ENCODE data around the gene CAMK2G.

The CAMK2G gene

DNA sequence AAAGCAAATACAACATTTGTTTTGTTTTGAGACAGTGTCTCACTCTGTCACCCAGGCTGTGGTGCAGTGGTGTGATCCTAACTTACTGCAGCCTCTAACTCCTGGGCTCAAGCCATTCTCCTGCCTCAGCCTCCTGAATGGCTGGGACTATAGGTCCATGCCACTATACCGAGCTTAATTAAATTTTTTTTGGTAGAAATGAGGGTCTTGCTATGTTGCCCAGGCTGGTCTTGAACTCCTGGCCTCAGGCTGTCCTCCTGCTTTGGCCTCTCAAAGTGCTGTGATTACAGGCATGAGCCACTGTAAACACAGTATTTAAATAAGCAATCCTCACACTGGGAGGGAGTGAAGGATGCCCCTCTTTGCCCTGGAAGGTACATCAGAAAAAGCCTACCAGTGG, 4.0 kb upstream of the CAMK2G start:
- DNase-seq = no peak

DNA sequence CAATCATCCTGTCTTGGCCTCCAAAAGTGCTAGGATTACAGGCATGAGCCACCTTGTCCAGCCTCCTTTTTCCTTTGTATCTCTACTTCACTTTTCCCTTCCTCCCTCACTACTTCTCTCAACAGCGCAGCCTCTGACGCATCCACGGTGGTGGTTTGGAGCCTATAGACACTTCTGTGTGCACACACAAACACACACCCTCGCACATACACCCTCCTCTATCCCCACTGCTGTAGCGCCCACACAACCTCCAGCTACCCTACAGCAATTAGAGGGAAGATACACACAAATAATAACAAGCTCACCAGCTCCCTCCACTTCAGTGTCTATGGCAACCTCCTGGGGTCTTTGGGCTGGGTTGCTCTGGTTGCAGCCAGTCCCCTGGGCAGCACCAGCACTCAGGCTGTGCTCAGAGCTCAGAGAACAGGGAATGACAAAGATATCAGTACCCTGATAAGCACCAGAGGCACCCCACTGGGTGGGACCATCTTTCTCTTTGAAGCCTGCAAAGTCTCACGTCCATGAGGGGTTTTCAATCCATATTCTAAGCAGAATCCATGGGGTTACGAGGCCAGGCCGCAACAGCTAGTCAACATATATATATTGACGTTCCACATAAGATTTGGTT, 3.3 kb upstream of the CAMK2G start:
- no peak for DNase-seq

DNA sequence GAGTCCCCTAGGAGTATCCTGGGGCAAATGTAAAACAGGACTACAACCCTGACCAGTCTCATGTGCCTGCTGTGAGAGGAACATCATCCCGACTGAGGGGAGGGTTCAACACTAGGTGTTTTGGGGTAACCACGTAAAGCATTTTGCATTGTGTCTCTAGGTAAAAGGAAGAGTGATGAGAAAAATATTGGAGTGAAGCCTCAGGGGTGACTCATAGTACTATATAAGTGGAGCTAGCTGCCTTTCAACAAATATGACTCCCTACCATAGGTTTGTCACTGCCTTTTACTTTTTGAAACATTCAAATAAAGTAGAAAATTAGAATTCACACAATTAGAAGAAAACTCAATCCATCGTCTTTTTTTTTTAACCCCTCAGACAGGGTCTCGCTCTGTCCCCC, 2.6 kb upstream of the CAMK2G start:
- DNase-seq = no peak

DNA sequence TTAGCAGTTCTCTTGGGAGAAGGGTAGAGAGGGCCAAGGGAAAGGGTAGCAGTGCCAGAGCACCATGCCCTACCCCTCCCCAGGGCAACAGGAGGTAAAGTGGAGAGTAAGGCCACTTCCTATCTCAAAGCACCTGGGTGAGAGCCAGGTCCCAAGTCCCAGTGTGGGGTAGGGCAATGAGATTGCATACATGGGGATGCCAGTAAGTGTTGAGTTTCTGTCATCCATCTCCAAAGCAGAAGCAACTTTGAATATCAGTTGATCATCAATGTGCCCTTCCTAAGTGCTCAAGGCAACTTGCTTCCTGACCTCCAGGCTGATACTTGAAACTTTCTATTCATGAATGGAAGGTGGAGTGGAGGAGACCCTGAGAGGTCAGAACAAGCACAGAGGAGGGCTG, 2.2 kb upstream of the CAMK2G start:
- no peak for DNase-seq

DNA sequence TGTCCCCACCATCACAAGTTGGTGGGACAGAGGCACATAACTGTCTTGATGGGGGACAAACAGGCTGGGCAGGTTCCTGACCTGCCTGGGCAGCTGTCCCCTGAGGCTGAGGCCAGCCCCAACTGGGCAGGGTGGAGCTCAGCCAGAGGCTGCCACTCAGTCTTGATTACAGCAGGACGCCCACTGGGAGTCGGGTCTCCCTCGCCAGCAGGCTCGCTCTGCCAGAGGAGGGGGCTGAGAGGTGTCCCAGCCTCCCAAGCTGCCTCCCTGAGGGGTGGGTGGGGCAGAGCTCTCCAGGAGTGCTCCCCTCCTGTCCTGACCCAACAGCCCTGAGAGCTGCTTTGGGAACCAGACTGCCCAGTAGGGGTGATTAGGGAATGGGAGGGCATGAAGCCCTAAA, 1.8 kb upstream of the CAMK2G start:
- DNase-seq = no peak

DNA sequence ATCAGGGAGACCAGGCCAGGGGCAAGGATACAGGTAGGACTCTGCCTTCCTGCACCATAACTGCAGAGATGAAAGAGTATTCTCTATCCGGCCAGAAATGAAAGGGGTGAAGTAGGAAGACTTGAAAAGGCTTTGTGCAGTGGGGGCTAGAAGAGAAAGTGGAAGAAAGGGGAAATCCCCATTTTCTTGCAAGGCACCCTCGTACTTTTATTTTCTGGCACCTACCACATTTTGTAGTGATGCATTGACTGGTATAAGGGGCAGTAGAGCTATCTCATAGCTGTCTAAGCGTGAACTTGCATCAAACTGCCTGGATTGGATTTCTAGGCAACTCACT, 752 bp upstream of the CAMK2G start:
- DNase-seq = no peak

DNA sequence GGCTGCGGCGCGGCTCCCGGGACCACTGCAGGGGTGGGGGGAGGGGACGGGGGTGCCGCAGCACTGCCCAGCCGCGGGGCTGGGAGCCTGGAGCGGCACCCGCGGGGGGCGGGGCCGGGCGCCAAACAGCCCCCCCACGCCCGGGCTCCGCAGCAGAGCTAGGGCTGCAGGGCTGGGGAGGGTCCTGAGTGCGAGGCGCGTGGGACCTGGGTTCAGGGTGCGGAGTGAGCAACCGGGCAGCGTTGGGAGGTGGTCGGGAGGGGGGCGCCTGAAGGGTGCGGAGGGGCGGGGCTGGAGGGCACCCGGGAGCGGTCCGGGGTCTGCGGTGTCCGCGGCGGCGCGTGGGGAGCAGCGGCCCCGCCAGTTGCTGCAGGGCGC, 528 bp downstream of the CAMK2G start:
- DNase-seq = peak in 1 of 2 donors; percentile 7

DNA sequence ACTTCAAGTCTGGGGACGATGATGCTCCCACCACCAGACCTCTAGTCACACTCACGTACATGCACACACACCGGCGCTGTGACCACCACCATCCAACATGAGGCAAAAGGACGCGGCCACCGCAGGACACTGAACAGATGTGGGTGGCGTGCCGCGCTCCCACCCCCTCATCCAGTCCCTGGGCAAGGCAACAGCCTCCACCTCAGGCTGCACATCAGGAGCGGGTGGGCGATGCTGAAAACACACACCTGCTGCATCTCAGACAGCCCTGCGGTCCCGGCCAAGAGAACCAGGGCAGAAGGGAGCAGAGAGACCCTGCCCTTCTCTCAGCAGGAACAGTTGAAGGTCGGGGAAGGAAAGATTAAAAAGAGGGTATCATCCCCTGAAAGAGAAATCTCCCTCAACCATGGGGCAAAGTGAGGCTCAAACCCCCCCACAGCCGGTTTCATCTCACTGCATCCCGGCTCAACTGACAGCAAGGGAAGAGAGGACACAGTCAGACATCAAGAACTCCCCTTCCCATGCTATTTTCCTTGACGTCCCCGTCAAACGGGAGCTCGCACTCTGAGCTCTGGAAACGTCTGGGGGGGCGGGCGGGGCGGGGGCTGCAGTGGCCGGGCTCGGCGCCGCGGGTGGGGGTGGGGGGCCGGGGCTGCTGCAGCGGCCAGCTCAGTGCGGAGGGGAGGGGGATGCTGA, 1.1 kb downstream of the CAMK2G start:
- no peak for DNase-seq

DNA sequence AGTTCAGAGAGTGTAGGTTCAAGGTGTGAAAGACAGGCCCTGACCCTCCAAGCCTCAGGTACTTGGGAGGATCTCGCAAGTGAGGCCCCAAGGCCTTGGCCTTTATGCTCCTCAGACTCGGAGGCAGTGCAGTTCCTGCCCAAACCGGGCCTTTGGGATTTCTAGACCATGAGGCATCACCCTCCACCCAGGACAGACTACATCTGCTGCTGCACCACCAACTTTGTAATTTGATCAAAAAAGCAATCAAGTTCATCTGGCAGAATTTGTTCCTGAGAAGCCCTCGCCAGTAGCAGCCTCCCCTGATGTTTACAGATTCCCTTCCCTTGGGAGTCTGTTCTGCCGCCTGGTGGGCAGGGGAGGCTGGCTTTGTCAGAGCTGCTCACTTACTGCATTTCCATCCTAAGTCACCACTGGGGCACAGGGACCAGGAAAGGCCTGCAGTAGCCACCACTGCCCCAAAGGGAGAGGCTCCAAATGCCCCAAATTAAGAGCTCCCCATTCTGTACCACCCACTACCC, 2.1 kb downstream of the CAMK2G start:
- DNase-seq = no peak

DNA sequence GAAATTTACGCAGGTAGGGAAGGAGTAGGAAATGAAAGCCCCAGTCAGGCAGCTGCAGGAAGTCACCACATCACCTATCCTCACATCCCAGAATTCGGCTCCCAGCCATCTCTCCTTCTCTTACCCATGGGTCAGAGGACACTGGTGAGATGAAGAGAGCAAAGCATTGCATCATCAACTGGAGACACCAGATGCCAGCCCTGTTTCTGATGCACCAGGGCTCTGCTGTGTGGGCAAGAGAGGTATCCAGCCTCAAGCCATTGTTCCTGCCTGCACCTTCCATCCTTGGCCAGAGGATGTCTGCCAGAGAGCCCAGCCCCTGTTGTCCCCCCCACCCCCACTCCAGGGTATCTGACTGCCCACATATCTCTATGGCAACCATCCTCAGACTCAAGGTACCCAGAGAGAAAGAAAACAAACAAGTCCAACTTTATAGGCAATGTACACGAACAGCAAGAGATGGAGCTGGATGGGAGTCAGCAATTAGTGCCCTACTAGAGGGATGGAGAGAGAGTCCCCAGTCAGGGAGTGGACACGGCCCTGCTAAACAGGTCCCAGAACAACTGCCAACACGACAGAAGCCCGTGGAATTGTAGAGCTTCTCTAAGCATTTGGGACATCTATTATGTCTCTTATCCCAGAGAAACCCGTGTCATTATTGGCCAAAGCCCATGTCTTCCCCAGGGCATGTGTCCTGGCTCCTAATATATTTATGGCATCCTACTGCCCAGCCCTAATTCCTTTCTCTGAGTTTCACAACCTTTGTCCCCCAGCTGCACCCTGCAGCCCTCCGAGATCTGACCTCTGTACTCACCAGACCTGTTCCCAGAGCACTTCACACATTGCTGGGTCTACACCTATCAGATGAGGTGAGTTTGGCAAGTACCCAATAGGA, 2.8 kb downstream of the CAMK2G start:
- DNase-seq = no peak

DNA sequence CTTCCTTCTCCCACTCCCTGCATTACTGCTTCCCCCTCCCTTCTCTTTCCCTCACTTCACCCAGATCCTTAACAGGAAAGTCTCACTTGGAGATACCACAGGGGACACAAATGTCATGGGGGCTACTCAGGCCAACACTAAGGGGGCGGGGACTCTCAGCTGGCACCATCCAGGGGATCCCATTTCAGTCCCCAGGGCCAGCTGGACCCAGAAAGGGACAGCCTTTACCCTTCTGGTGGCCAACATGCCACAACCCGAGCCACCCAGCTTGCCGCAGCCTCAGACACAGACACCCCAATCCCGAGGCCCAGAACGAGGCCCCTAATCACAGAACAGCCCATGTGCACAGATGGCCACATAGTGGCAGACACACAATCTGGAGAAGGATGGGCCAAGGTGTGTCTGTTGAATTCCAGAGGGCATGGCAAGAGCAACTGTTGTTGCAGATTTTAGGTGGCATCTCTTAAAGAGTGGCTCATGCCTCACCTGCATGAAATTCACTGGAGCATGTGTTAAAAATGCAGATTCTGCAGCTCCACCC, 5.6 kb downstream of the CAMK2G start:
- no peak for DNase-seq

DNA sequence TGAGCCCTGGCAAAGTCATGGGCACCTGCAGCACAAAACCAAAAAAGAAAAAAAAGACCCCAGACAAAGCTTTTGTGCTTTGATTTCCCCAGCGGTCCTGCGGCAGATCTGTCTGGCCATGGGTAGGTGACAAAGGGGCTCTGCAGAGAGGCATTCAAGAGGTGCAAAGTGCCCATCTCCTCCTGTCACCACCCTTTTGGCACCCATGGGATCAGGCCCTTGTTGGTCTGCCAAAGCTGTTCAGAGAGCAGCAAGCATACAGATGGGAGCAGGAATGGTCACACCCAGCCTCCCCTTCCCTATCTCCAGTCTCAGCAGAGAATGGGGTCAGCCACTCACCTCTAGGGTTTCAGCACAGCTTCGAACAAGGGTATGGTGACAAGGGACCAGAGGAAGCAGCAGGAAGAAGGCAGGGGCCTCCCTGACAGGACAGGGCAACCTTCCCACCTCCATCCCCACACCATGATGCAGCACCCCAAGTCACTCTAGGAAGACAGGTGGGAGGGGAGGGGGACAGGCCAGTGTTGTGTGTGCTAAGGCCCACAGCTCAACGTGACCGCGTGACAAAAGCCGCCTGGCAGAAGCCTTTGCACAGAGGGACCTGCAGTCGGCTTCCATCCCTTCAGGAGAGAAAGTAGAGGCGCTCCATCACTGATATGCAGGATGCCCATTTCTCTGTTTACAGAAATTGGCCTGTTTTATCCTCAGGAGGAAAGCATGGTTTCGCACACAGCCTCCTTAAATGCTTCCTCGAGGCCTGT, 6.3 kb downstream of the CAMK2G start:
- DNase-seq = no peak

DNA sequence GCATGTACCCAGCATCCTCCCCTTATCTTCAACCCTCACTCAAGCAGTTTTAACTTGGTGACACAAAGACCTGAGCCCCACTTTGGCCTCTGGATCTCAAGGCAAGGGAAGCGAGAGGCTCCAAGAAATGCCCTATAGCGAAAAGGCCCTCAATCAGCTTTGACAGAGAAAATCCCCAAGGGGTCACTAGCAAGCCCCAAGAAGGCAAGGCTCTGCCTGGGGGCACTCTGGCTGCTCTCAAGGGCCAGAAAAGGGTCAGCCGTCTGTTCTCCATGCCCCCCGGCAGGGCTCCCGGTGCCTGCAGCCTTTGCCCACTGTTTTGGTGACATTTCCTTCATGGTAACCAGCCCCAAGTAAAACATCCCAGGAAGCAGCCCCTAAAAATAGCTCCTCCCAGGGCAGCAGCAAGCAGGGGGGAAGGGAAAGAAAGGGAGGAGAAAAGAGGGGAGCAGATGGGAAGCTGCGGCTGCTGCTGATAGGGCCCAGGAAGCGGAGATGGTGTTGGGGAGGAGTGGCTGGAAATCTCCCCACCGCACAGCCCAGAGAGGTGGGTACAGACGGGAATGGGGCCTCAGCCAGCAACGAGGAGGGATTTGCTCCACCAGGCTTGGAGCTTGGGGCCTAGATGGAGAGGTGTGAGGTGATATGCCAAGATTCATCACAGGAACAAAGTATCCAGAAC, 7.1 kb downstream of the CAMK2G start:
- DNase-seq = no peak

DNA sequence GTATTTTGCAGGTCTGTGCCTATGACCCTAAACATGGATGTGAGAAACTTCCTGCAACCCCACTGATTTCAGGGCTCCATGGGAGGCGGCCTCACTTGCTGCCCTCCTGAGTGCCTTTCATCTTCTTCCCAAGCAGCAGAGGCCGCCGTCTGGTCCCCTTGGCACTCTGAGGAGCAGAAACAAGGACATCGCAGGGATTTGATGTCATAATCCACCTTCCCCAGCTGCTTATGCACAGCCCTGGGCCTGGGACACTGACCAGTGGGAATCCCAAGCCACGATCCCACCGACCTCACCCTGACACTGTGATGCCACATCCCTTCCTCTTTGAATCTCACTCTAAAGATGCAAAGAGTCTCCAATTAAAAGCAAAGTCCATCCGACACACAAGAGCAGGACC, 7.7 kb downstream of the CAMK2G start:
- DNase-seq = no peak

DNA sequence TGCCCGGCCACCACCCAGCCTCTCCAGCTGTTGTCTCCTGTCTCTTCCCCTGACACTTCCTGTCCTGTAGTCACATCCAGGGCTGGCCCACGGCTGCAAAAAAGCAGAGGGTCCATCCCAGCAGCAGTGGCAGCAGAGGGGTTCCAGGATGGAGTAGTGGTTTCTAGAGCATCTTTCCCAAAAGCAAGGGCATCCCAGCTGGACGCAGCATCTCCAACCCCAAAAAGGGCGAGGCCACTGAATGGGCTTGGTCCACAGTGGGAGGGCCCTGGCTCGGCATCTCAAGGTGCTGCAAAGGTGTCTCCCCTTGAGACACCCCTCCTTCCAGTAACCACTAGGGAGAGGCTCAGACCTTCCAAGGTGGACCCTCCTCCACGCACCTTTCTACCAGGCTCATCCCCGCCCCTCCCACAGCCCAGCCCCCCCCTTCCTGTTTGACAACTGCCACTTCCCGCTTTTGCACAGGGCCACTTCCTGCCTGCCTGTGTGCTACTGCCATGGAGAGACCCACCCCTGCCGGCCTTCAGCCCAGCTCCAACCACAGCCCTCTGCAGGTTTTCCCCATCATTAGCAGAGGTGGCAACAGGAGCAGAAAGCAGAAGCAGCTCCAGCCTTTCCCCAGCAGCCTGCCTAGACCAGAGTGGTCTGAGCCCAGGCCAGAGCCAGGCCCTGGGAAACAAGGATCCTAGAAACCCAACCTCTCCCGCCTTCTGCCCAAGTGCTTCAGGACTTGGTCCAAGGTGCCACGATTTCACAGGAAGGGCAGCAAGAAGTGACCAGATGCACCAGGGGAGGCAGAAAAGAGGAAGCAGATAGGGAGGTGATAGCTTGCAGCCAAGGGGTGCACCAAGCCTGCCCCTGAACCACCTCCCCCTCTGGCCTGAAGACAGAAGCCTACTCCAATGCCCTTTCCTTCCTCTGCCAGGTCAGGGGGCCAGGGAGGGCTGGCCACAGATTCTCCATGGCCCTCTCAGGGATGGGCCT, 8.6 kb downstream of the CAMK2G start:
- peak in 1 of 2 donors; percentile 36 for DNase-seq

DNA sequence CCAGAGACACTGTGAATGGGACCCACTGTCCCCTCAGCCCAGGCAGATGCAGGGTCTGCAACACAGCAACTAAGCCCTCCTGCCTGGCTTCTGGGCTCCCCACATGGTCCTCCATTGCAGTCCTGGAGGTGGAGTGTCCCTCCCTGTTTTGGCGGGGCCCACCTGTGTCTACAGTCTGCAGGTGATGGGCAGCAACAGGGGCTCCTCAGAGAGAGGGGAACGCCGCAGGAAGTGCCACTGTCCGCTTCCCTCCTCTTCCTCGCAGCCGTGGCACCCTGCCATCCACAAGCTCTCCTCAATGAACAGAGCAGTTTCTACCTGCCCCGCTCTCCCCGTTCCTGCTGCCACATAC, 9.3 kb downstream of the CAMK2G start:
- DNase-seq = no peak

DNA sequence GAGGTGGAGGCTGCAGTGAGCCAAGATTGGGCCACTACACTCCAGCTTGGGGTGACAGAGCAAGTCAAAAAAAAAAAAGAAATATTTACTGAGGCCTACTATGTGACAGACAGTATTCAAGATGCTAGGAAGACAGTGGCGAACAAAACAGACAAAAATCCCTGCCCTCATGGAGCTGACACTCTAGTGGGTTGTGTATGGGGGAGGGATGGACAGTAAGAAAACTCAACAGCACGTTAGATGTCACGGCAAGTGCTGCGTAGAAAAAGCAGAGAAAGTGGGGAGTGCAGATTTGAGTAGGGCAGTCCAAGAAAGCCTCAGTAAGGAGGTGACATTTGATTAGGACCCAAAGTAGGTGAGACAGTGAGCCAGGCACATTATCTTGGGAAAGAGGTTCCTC, 10.1 kb downstream of the CAMK2G start:
- DNase-seq = no peak

DNA sequence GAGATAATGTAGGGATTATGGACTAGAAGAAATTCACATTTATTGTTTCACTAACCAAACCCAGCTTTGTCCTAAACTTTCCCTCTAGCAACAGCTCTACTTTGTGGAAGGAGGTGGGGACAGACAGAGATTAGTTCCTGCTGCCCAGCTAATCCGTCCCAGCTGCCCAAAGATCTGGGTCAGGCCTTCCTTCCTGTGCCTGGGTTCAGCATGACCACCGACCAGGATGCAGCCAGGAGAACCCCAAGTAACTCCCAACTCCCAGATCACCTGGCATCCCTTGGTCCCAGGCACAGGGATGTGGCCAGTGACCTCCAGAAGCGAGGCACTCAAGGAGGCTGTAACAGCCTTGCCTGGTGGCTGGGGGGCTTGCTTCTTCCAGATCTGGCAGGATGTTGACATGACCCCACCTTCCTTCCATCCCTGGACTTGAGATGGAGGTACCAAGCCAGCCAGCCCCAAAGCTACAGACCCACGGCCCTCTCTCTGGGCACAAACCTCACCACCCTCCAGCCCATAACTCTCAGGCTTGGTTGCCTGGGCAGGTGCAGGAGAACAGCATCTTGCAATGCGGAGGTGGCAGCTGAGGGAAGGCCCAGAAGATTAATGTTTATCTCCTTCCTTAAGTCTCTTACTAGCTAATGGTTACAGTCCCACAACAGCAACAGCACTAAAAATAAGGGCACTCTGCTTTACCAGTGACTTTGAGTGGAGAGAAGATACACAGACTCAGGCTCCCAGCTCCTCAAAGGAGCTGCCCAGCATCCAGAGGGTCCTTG, 11.1 kb downstream of the CAMK2G start:
- DNase-seq = no peak

DNA sequence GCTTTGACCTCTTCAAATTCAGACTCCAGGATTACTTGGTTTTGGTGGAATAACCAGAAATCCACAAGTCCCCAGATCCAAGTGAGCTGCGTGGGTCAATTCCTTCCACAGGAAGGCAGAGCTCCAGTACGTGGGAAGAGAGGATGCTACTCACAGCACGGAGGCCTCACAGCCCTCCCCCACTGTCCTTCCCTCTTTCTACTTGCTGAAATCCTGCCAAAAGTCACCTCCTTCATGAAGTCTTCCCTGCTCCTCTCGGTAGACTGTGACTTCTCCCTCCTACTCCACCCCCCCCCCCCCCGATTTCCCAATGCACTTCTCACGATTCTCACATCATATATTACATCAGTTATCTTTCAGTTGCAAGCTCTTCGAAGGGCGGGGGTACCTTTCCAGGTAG, 12.3 kb downstream of the CAMK2G start:
- DNase-seq = no peak

DNA sequence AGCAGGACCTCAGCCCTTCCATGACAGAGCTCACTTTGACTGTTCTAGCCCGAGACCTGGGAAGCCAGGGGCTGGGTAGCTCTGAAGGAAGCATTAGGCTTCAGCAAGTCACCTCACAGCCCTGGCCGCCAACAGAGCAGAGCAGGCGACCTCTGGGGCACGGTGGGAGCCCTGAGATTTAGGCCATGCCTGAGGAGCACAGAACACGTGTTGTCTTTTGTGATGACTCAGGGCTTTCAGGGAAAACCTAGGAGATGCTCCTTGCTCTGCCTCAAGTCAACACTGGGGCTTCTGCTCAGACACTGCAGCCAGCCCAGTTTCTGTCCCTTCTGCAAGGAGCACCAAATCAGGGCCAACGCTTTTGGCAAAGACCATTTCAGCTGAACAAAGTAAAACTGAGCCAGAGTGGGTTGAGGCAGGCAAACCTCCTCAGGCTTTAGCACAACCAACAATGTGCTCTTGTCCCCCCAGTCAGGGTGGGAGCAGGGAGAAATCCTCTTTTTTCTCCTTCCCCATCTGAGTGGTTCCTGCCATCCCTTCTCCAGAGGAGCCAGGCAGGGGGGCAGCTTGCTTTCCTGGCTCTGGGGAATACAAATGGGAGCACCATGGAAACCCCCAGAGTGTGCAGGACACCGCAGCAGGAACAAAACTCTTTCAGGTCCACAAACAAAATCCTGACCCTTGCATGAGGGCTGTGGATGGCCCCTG, 14.4 kb downstream of the CAMK2G start:
- no peak for DNase-seq

All from stimulated activated CD4-positive, alpha-beta T cell treated with anti-CD3 and anti-CD28 coated beads, Interleukin-2, amount 100 ng/mL, for 48 hours (primary cell).